Thyroid gland (tissue), 4 donors: Measurements from ENCODE around the gene SLCO4A1. TPM values are rescaled to one million over a fixed set of nuclear protein-coding genes. Genes with fewer than 3 reads are reported as not detected.

ENCODE experiments used
- DNase-seq, 2 donors: peaks; one replicate each; pipeline ENCODE4 v3.0.0-alpha.2; 2019
- H3K27ac ChIP-seq, 3 donors: fragments of 200-600 bp; sonication (generic); 1 replicate in 2 of 3; 2 replicates in 1 of 3; pipeline ENCODE4 v1.5.1; 2016 to 2019; ENCODE audit warnings: mild to moderate bottlenecking in 1 of 3, moderate library complexity in 1 of 3
- H3K27me3 ChIP-seq: fragments of 200-600 bp; sonication (generic); one replicate; pipeline ENCODE4 v1.5.1; 2019
- H3K36me3 ChIP-seq, 2 donors: fragments of 200-600 bp; sonication (generic); one replicate each; pipeline ENCODE4 v1.5.1; 2016 to 2019
- H3K4me1 ChIP-seq, 2 donors: fragments of 200-600 bp; sonication (generic); one replicate each; pipeline ENCODE4 v1.5.1; 2017 to 2019
- H3K4me3 ChIP-seq, 3 donors: fragments of 200-600 bp; sonication (generic); replicated peaks in 1 of 3; 1 replicate in 2 of 3; 2 replicates in 1 of 3; pipeline ENCODE4 v1.5.1; 2016; ENCODE audit warnings: mild to moderate bottlenecking in 1 of 3
- H3K9me3 ChIP-seq: fragments of 200-600 bp; sonication (generic); one replicate; pipeline ENCODE4 v1.5.1; 2017
- POLR2A ChIP-seq, 2 donors: fragments of 450-650 bp; IDR thresholded peaks; one replicate each; pipeline ENCODE4 v1.6.1; 2017; ENCODE audit warnings: antibody characterized with exemption in 2 of 2, mild to moderate bottlenecking in 2 of 2, moderate library complexity in 1 of 2
- WGBS, 2 donors: methylation state at CpG; one replicate each; pipeline ENCODE4 v1.1.5; 2017; 5-methylcytosine and 5-hydroxymethylcytosine counted together
- intact Hi-C: fragments of 100-400 bp; cut with DNase I; formaldehyde crosslinking; loops from one replicate; pipeline ENCODE4 v1.15.1; 2023
- total RNA-seq, 4 donors: library from RNA; depleted of rRNA; stranded (reverse); fragments of >200 nt; gene quantifications; one replicate each; pipeline ENCODE4 v1.2.3, GENCODE V29; 2016
- TF ChIP-seq, protein P1 (sequence below), 6 experiments: fragments of 200-600 bp in 3 of 6; fragments of 450-650 bp in 3 of 6; sonication (generic) in 3 of 6; IDR thresholded peaks; one replicate each; pipeline ENCODE4 v1.5.1; 2016 to 2019; ENCODE audit warnings: antibody characterized with exemption in 6 of 6, mild to moderate bottlenecking in 2 of 6, inconsistent platforms in 1 of 6, moderate library complexity in 1 of 6

Gene SLCO4A1
- total RNA-seq, 4 donors from 2014 or later = 5.3 to 18.3 (median 6.7) TPM

DNA sequence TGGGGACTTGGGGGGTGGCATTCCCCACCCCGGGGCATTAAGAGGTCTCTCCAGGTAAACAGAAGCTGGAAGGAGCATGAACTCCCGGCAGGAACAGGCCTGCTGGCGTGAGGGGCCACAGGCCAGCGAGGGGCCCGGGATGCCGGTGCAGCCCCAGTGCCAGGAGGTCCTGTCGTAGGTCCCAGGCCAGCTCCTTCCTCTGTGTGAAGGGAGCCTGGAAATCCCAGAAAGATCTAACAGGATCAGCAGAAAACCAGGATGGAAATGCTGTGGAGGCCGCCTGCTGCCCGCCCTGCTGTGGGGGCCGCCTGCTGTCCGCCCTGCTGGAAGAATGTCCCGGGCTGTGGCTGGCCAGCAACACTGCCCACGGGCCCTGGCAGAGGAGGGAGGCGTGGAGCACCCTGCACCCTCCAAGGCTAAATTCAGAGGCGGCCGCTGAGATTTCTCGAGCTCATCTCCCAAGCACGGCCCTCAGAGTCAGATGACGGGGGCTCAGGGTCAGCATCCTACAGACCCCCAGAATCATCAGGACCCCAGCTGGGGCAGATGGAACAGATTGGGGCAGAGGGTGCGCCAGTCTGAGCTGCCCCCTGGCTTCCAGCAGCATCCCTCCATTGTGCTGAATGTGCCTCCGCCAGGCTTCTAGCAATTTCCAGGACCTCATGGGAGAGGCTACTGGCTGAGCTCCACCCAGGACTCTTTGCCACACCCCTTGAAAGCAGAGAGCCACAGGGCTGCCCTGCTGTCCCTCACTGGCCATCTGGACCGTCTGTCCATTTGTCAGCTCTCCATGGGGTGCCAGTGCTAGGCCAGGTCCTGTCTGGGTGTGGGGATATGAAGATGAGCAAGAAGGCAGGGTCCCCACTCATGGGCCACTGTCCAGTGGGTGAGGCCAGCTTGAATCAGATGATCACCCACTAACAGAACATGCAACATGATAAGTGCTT, 32.2 kb upstream of the SLCO4A1 start:
- WGBS, 2 donors = 77 to 81% methylated on average over 11 to 20 of the region's 22 CpGs
- TF ChIP-seq, protein P1, sequence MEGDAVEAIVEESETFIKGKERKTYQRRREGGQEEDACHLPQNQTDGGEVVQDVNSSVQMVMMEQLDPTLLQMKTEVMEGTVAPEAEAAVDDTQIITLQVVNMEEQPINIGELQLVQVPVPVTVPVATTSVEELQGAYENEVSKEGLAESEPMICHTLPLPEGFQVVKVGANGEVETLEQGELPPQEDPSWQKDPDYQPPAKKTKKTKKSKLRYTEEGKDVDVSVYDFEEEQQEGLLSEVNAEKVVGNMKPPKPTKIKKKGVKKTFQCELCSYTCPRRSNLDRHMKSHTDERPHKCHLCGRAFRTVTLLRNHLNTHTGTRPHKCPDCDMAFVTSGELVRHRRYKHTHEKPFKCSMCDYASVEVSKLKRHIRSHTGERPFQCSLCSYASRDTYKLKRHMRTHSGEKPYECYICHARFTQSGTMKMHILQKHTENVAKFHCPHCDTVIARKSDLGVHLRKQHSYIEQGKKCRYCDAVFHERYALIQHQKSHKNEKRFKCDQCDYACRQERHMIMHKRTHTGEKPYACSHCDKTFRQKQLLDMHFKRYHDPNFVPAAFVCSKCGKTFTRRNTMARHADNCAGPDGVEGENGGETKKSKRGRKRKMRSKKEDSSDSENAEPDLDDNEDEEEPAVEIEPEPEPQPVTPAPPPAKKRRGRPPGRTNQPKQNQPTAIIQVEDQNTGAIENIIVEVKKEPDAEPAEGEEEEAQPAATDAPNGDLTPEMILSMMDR (IDR thresholded peaks at IDR 0.05) = no peak
- no peak for TF ChIP-seq POLR2A (IDR thresholded peaks at IDR 0.05)
- Histone ChIP-seq H3K4me1 (peaks cover 8 to 10% of the 10 kb centered on the region in 2 donors), H3K36me3 (no peaks in the 10 kb centered on the region), H3K27me3 (no peaks in the 10 kb centered on the region), H3K27ac (no peak overlapping the region), H3K4me3 (no peak overlapping the region), H3K9me3 (no peaks in the 10 kb centered on the region)
- no peak for DNase-seq
- intact Hi-C loops = no loop called here

DNA sequence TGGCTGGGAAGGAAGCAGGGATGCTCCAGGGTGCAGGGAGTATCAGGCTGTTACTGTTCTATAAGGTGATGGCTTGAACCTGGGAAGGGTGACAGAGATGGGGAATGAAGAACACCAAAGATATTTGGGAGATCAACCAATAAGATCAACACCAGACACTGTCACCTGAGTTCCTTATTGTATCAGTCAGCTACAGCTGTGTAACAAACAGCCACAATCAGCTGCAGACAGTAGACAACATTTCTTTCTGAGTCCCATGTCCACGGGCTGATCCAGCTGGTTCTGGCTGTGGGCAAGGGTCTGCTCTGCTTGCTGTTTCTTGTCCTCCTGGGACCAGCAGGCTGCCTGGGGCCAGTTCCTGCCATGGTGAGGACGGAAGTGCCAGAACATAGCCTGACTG, 31.3 kb upstream of the SLCO4A1 start:
- no peaks in the 10 kb centered on the region for H3K36me3 ChIP-seq
- 75 to 100% methylated on average over 1 to 2 of the region's 2 CpGs for WGBS, 2 donors
- TF ChIP-seq, protein P1 (IDR thresholded peaks at IDR 0.05) = no peak
- TF ChIP-seq POLR2A (IDR thresholded peaks at IDR 0.05) = no peak
- H3K4me1 ChIP-seq = peaks cover 8 to 10% of the 10 kb centered on the region in 2 donors
- H3K4me3 ChIP-seq = no peak overlapping the region
- H3K27me3 ChIP-seq = no peaks in the 10 kb centered on the region
- no peak for DNase-seq
- H3K9me3 ChIP-seq = no peaks in the 10 kb centered on the region
- intact Hi-C loops = no loop called here
- H3K27ac ChIP-seq = no peak overlapping the region

DNA sequence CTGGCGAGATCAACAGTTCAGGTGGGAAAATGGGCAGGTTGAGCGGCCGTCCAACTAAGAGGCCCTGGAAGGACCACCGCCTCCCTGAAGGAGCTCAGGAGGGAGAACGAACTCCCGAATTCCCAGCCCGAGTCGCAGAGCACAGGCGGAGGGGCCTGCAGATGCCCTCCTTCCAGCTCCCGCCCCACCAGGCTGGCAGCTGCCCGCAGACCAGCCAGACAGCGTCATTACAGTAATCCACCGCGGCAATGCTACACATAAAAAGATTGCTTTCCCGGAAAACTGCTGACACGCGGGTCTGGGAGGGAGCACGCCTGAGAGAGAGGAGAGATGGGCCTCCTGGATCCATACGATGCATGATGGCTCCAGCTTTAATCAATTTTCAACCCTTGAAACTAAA, 30.5 kb upstream of the SLCO4A1 start:
- no peak overlapping the region for H3K4me3 ChIP-seq
- intact Hi-C loops = no loop called here
- H3K4me1 ChIP-seq = peaks cover 1 to 4% of the 10 kb centered on the region in 2 donors
- H3K36me3 ChIP-seq = no peaks in the 10 kb centered on the region
- no peak overlapping the region for H3K27ac ChIP-seq
- H3K27me3 ChIP-seq = no peaks in the 10 kb centered on the region
- WGBS, 2 donors = 89 to 91% methylated on average over 18 to 19 of the region's 19 CpGs
- no peak for TF ChIP-seq POLR2A (IDR thresholded peaks at IDR 0.05)
- TF ChIP-seq, protein P1 (IDR thresholded peaks at IDR 0.05) = no peak
- H3K9me3 ChIP-seq = no peaks in the 10 kb centered on the region
- DNase-seq = no peak

DNA sequence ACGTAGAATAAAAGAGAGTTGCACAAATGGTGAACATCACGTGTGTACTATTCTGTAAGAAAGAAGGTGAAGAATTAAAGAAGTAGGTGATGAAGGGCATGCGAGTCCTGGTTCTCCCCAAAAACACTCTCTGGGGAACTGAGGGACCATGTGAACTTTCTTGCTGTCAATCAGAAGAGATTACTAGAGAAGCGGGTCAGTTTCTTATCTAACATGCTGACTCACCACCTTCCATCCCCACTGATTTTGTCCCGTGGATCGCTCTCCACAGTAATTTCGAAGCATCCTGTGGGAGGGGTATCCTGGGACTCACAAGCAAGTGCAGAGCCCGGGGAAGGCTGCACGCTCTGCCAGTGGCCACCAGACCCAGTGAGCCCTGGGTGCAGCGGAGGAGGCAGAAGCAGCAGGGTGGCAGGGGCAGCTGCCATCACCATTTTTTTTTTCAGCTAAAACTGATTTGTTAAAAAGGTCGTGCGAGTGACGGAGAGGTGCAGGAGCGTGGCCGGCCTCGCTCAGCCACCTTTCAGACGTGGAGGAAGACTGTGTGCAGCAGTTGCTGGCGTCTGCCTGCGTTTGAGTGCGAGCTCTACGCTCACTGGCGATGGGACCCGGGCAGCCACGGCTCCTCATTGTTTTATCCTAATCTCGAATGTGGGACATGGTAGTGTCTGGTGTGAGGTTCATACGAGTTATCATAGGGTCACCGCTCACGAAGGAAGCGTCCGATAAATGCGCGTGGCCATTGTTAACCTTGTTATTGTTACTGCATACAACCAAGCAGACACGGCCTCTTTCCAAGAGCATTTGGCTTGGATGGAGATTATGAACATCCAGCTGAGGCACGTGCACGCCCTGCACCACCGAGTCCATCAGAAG, 28.0 kb upstream of the SLCO4A1 start:
- TF ChIP-seq, protein P1 (IDR thresholded peaks at IDR 0.05) = no peak
- TF ChIP-seq POLR2A (IDR thresholded peaks at IDR 0.05) = no peak
- H3K27me3 ChIP-seq = no peaks in the 10 kb centered on the region
- H3K9me3 ChIP-seq = no peaks in the 10 kb centered on the region
- no peak overlapping the region for H3K27ac ChIP-seq
- intact Hi-C loops = no loop called here
- no peak overlapping the region for H3K4me3 ChIP-seq
- no peaks in the 10 kb centered on the region for H3K36me3 ChIP-seq
- 81 to 83% methylated on average over 36 of the region's 36 CpGs for WGBS, 2 donors
- H3K4me1 ChIP-seq = peaks cover 0 to 9% of the 10 kb centered on the region in 2 donors
- no peak for DNase-seq
